ENCODE results near the gene PRKAG2.

Gene PRKAG2

DNA sequence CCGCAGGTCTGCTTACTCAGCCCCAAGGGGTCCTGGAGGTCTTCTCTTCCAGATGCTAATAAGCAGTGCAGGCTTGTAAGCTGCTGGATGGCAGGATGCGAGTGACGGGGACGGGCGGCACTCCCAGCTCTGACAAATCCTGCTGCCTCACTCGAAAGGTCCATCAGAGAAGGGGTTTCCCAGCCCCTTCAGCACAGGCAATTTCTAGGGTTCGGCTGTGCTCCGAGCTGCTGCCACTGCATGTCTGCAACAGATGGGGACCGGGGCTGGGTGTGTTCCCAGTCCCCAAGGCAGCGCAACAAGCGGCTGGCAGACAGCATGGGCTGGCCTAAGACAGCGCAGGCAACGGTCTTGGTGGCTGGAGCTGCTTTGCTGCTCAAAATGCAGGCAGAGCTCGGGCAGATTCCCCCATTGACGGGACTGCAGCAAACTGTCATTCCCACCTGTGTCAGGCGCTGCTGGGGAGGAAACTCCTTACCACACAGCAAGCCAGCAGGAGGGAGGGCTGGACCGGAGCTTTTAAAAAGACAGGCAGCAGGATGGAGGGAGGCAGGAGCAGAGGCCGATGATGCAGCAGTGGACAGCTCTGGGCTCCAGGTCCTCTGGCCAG lies 62.4 kb downstream of the PRKAG2 start:
- DNase-seq: no peak

DNA sequence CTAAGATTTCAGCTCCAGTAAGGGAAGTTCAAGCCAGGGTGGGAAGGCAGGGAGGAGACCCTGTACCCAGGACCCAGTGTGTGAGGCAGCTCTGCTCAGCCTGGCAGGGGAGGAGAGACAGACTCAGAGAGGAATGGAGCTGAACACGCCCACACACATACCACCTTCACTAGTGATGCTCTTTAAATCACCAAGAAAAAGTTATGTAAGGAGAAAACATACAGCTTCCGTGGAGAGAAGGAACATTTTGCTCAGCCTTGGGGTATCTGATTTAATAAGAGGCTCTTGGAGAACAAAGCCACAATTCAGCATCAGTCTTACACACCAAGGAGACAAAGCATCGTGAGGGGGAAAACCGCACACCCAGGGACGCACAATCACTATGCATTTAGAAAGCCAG lies 62.9 kb downstream of the PRKAG2 start:
- DNase-seq: no peak

DNA sequence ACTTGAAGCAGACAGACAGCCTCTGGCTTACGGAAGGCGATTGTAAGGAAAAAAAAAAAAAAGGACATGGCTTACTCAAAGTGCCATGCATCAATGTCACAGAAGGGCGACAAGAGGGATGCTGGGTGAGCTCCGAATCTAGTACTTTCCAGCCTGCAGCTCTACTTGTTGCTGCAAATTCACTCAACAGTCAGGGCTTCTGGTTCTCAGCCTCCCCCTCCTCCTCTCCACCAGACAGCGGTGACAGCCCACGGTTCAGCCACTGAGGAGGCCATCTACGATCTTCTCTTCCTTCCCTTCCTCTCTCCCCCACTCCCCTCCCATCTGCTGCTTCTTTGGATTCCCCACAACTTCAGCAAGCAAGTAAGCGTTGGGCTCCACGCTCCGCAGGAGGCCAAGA lies 63.5 kb downstream of the PRKAG2 start:
- no peak for DNase-seq

DNA sequence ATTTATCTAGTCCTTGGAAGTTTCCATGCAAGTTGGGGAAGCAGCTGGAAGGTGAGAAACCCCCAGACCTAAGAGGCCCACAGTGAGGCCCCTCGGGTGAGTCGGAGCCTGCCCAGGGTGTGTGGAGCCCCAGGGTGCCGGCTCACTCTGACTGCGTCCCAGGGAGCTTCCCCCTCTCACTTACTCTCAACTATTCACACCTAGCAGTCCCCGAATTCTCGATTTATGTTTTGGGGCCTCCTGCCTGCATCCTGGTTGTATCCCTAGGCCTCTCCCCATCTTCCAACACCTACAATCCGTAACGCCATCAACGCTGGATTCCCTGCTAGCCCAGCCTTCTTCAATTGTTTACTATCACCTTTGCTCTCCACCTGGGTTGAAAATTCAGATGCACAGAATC lies 63.9 kb downstream of the PRKAG2 start:
- no peak for DNase-seq

DNA sequence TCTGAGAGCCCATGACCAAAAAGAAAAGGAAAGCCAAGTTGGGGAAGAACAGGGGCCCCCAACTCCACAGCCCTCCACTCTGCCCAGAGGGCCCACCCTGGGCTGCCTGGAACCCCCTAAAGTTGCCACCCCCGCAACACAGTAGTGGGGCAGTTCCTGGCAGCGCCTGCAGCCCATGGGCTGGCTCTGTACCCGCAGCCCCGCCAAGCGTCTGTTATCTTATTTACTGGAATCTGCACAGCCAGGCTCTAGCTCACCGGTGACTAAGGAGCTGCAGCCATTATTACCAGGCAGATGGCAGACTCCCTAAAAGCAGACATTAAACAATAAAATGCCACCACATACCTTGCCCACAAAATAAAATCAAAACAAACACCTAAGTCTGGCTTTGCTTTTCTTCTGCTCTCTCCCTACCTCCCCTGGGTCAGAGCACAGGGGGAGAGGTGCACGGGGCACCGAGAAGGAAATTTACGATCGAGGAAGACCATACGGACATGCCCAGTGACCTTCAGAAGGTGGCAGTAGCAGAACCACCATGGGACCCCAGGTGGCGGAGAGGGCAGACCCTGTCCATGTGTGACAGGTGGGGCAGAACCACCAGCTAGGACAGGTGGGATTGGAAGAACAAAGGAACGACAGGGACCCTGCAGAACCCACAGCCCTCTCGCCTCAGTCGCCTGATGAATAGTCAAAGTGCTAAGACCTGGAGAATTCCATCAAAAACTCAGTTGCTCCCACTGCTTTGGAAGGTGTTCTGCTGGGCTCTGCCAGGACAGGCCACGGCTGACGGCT lies 66.3 kb downstream of the PRKAG2 start:
- DNase-seq: no peak

DNA sequence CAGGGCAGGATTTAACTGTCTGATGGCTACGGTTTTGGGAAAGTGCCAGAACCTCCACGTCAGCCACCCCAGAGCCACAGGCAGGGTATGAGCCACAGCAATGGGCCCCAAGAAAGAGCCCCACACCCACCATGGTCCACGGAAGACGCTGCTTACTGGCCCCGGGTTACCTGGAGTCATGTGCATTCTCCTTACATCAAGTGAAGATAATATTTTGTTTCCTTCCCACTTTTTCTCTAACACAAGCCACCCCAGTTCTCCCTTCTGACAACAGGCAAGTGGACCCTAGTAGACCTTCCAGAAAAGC lies 67.1 kb downstream of the PRKAG2 start:
- no peak for DNase-seq

DNA sequence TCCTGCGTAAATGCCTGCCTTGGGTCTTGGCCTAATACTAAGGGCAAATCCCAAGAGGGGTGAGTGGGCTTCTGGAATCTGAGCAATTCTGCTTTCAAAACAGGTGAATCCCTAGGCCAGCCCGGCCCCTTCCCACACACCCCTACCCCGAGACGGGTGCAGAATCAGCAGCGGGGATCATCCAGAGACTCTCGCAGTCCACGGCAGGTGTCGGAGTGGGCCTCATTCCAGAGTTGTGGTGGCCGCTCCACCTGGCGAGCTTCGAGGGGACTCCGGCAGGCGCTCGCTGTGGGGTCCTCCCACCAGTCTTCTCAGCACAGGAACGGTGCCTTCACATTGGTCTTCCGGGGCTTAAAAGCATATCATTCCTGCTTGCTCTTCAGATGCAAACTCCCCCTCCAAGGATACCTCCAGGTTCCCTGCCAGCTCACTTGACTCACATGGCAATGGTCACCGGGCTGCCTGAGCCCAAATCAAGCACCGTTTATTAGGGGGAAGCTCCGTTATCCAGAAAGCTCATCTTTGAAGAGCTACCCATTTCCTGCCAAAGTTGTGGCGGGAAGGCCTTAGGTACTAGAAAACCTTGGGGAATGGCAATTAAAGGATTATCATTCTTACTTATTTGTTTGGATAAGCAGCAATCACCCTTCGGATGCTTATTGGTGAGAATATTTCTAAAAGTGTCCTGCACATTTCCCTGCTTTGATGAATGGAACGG lies 67.6 kb downstream of the PRKAG2 start:
- no peak for DNase-seq

DNA sequence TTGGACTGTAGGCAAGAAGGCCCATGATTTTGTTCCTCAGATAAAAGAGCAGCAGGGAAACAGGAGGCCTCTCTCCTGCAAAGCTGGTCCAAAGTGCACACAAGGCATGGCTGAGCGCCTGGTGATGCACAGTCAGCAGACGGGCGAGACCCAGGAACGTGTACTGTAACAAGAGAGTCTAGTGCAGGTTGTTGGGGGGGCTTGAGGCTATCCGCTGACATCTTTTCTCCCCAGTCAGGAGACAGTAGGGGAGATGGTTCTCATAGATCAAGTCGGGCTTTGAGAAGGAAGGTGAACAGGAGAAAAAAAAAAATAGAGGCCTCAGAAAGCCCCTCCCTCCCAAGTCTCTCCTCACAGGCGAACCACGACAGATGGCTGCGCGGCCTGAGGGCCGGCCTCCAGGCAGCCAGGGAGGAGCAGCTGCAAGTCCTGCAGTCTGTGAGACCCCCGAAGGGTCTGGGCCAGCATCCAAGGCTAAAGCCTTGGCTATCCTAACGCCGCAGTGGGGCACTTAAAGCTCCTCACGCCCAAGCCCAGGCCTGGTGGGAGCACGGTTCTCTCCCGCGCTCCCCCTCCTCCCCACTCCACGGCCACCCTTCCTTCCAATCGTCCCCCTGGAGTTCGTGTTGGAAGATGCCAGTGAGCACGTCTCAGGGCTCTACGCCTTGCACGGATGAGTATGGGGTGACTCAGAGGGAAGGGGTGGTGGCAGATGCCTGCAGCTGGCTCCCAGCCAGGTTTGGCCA lies 68.3 kb downstream of the PRKAG2 start:
- no peak for DNase-seq

DNA sequence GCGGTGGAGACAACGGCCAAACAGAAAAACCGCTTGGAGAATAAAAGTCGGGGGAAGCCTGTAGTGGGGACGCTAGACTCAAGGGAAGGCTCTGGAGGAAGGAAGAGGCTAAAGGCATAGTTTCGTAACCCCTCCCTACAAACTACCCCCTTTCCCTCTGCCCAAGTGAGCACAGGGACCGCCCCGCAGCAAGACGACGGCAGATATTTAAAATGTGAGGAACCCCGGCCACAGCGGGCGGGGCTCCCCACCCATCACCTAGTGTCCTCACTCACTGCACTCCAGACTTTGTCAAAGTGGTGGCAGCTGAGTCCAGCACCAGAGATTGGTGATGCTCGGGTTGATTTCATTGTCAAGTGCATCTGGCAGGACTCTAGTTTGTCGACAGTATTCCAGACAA lies 69.1 kb downstream of the PRKAG2 start:
- DNase-seq: no peak

DNA sequence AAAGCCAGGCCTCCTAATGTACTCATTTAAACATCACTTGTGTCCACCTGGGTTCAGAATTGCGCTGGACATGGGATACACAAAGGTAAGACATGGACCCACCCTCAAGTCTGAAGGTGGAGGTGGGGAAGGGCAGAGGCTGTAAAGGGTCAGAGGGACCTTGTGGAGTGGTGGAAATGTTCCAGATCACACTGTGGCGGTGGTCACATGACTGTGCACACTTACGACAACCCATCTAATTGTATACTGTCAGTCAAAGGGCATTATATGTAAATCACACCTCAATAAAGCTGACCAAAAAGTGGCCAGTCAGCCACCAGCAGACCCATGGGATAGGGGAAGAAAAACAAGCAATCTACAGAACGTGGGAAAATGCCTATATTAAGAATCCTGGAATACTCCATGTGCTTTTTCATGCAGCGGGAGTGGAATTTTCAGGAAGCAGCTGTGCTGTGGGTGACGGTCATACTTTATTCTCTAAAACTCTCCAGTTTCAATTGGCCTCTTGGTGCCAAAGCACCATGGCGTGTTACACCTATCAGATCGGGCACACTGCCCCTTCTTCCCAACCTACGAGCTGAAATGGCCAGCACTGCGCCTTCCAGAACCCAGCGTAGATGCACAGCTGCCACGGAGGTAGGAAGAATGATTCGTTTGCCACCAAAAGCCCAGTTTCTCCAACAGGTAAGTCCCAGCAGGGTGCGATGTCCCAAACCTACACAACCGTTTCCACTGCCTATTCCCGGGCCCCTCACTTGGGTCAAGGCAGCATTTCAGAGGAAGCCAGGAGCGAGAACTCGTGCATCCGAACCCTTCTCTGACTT lies 69.8 kb downstream of the PRKAG2 start:
- no peak for DNase-seq

DNA sequence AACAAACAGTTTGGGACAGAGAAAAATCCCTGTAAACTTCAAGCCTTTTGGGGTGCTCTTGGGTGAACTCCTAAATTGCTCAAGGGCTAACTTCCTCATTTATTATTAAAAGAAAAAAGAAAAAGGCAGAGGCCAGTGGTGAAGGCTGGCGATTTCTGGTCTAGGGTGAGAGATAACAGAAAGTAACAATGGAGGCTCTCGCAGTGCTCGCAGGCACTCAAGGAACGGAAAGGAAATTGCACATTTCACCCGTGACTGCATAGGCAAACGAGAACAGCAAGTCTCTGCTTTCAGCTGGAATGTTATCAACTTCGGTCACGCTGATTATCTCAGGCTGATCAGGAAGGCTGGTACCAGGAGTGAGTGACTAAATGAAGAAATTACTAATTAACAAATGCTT lies 70.7 kb downstream of the PRKAG2 start:
- no peak for DNase-seq

DNA sequence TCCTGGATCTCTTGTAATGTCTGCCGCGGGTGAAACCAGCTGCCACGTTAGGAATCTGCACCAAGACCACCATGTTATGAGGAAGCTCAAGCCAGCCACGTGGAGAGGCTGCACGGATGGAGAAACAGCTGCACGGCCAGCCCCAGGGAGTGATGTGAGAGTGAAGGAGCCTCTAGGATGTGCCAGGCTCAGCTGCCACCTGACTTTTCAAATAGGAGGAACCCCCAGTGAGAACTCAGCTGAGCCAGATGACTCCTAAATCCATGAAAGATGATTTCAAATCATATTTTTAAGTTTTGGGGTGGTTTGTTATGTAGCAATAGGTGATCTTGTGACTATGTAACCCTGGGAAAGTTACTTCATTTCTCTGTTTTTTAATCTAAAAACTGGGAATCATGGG lies 71.7 kb downstream of the PRKAG2 start:
- no peak for DNase-seq

DNA sequence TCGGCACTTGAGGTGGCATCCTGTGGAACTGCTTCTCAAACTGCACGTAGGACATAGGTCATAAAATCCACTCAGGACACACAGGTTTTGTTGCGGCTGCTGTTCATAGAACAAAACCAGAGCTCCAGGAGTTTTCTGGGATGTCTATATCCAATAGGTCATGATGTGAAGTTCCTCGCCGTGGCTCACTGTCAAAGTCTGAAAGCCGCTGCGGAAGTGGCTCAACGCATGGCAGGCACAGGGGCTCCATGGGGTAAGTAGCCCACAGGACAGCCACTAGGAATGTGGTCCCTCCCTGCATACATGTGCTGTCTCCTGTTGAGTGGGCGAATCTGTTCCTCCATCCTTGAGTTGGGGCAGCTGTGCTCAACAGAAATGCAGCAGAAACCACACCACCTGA lies 72.2 kb downstream of the PRKAG2 start:
- DNase-seq: no peak

DNA sequence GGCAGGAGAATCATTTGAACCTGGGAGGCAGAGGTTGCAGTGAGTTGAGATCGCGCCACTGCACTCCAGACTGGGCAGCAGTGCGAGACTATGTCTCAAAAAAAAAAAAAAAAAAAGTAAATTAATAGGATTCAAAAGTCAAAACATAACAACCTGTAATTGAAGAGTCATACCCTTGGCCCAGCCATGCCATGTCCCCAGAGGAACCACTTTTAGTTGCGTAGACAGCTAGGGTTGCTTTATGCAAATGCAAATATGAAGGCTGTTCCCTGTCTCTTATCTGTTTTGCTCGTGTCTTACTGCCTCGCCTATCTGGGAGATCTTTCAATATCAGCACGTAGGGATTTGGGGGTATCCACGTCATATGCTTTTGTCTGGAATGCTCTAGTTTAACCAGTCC lies 73.1 kb downstream of the PRKAG2 start:
- no peak for DNase-seq

DNA sequence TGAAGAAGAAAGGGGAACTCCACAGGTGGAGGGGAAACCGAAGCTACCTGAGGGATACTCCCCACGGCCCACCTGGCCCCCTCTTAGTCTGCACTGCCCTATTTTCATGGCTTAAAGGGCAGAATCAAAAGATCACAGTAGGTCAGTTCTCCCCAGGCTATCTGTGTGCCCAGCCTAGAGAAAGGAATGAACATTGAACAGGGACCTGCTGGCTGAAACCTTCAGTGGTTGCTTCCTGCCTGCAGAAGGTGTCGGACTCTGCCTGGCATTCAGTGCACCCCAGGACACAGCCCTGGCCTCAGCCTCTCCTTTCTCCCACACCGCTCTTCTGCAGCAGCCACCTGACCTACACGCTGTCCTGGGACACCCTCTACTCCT lies 74.5 kb downstream of the PRKAG2 start:
- no peak for DNase-seq

DNA sequence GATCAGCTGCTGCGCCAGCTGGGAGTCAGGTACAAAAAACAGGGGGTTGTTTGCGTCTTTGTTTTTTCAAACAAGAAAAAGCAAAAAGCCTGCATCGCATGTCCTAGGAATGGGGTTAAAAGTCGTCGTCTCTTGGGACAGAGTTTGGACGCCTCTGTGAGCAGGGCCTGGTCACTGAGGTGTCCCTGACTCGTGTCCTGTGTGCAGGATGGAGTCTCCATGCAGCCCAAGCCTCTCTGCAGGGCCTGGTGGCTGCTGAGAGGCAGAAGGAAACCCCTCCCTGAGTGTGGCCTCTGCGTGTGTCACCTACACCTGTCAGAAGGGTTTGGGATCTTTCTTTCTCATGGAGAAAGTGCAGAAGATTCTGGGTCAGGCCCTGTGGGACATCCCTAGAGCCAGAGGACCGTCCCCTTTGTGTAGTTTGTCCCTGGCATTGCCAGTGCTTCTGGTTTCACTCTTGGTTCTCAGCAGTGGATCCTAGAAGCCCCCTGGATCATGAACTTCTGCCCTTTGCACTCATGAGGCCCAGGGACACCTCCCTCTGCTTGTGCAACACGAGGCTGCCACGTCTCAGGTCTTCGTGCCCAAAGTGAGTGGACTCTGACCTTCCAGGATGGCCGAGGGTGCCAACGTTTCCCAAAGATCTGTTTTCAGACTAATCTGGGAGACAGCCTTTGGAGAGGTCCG lies 75.0 kb downstream of the PRKAG2 start:
- no peak for DNase-seq

DNA sequence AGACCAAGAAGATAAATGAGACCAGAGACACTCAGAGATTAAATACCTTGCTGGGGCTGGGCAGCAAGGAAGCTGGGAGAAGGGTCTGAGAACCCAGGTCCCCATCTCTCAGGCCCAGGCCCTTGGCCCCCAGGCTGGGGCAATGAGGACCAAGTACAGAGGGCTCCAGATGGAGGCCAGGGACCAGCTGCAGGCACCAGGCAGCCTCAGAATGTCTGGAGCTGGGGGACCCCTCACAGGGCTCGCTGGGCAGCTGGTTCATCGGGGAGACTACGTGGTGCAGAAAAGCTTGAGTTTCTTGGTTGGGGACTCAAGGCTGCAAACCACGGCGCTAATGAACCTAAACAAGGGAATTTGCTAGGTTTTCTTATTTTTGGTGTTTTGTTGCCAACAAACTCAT lies 75.6 kb downstream of the PRKAG2 start:
- no peak for DNase-seq

DNA sequence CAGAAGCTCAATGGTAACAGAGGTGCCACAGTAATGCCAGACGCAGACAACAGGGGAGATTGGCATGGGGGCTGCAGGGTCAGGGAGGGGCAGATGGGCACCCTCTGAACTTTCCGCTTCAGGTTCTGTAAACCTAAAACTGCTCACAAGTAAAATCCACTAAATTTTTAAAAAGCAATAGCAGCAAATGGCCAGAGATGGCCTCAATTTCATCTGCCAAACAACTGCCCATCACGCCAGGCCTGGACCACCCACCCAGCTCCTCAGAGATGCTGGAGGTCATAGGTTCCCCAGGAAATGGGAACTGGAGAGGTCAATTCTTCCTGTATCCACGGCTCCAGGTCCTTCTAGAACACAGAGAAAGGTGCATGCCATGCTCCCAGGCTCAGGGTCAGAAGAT lies 76.1 kb downstream of the PRKAG2 start:
- no peak for DNase-seq

DNA sequence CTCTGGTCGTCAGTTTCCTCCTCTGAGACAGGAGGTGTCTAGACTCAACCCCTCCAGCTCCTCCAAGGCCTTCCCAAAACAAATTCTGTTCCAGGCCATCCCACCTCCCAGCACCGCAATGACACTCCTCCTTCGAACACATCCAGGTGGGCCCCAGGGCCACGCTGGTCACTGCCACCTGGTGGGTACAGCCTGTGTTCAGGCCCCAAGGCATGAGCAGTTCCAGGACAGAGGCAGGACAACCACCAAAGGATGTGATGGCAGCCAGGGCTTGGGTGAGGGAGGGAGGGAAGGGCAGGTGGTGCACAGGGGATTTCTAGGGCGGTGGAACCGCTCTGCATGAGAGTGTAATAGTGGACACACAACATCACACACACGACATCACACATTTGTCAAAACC lies 76.5 kb downstream of the PRKAG2 start:
- DNase-seq: no peak

DNA sequence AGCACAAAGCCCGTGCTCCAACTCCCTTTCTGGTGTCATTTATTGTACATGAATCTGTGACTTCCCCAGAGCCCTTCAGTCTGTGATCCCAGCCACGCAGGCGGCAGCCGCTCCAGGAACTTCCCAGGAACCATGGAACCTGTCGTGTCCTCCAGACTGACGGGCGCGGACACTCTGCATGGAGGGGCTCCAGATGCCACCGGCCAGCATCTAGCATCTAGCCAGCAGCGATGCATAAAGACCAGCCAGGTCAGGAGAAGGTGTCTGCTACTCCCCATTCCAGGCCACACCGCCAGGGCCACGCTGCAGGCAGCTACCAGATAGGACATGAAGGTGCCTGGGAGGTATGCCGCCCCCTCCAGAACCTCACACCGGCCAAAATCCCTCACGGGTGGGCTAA lies 77.4 kb downstream of the PRKAG2 start:
- no peak for DNase-seq

DNA sequence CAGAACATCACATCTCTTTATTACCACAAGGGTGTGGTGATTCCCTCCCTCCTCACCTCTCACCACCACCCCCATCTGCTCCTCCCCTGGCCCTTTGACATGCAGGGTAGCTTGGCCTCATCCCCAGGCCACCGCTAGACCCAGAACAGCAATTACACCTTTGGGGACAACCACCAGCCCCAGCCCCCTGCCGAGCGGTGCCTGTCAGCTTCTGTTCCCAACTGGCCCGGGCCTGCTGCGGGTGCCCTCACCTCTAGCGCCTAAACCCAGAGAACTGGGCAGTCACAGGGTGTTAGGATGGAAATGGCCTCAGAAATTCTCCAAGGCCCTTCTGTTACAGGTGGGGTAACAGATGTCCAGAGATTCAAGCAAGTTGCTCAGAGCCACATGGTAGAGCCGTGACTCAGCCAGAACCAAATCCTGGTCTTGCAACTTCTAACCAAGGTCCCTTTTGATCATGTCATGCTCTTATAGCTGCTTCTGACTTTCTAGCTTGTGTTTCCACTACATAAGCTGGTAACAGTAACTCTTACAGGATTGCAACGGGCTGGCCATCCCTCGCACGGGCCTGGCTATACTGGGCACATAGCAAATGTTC lies 78.0 kb downstream of the PRKAG2 start:
- no peak for DNase-seq

Measured in GDM1 (cell line).